ENCODE results near the gene BRSK1.

DNA sequence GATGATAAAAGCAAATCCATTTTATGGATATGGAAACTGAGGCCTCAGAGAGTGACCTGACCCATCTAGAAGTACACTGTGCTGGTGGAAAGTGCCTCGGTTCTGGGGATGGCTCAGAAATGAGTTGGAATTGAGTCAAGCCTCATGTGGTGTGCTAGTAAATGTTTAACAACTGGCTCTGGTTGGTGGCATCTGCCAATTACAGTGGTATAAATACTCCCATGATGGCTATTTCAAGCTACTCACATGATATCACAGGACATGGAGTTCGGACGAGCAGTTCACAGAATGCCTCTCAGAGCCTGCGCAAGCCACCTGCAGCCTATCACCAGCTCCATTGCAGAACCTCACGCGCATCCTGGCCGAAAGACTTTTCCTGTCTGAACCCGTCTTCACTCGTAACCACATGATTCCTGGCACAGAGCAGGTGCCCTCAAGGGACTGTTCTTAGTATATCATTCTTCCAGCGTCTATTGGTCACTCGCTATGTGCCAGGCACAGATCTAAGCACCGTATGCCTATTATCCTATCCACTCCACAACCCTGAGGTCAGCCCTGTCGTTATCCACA lies 32.2 kb downstream of the BRSK1 start:
- TF ChIP-seq POLR2A (IDR thresholded peaks at IDR 0.05) = no peak
- TF ChIP-seq, protein P1, sequence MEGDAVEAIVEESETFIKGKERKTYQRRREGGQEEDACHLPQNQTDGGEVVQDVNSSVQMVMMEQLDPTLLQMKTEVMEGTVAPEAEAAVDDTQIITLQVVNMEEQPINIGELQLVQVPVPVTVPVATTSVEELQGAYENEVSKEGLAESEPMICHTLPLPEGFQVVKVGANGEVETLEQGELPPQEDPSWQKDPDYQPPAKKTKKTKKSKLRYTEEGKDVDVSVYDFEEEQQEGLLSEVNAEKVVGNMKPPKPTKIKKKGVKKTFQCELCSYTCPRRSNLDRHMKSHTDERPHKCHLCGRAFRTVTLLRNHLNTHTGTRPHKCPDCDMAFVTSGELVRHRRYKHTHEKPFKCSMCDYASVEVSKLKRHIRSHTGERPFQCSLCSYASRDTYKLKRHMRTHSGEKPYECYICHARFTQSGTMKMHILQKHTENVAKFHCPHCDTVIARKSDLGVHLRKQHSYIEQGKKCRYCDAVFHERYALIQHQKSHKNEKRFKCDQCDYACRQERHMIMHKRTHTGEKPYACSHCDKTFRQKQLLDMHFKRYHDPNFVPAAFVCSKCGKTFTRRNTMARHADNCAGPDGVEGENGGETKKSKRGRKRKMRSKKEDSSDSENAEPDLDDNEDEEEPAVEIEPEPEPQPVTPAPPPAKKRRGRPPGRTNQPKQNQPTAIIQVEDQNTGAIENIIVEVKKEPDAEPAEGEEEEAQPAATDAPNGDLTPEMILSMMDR (IDR thresholded peaks at IDR 0.05) = no peak
